Measurements from ENCODE around the gene TSPAN10. TPM values are rescaled to one million over a fixed set of nuclear protein-coding genes. Genes with fewer than 3 reads are reported as not detected.

The TSPAN10 gene
- total RNA-seq, 1 donor from 2014 or later, result 1.6 TPM

DNA sequence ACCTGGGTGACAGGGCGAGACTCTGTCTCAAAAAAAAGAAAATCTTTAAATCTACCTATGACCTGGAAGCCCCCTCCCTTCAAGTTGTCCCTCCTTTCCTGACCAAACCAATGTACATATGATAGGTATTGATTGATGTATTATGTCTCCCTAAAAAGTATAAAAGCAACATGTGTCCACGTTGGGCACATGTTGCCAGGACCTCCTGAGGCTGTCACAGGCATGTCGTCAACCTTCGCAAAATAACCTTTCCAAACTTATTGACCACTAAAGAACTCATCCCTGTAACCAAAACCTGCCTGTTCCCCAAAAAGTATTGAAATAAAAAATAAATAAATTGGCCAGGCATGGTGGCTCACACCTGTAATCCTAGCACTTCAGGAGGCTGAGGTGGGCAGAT is 25.0 kb downstream of the TSPAN10 start:
- no peak for DNase-seq (ENCODE audit: low spot score)

DNA sequence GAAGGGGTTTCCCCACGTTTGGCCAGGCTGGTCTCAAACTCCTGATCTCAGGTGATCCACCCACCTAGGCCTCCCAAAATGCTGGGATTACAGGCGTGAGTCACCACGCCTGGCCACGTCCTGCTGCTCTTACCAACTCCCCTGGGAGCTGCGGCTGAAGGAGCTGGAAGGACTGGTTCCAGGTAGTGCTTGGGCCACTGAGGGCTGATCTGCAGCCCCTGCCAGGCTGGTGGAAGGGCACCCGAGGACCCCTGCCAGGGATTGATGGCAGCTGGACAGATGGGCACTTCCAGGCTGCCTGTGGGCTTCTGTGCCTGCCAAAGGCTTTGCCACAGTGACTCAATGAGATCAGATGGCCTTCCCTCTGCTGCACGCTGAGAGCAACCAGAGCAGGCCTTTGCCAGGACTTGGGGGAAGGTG is 27.1 kb downstream of the TSPAN10 start:
- no peak for DNase-seq (ENCODE audit: low spot score)

DNA sequence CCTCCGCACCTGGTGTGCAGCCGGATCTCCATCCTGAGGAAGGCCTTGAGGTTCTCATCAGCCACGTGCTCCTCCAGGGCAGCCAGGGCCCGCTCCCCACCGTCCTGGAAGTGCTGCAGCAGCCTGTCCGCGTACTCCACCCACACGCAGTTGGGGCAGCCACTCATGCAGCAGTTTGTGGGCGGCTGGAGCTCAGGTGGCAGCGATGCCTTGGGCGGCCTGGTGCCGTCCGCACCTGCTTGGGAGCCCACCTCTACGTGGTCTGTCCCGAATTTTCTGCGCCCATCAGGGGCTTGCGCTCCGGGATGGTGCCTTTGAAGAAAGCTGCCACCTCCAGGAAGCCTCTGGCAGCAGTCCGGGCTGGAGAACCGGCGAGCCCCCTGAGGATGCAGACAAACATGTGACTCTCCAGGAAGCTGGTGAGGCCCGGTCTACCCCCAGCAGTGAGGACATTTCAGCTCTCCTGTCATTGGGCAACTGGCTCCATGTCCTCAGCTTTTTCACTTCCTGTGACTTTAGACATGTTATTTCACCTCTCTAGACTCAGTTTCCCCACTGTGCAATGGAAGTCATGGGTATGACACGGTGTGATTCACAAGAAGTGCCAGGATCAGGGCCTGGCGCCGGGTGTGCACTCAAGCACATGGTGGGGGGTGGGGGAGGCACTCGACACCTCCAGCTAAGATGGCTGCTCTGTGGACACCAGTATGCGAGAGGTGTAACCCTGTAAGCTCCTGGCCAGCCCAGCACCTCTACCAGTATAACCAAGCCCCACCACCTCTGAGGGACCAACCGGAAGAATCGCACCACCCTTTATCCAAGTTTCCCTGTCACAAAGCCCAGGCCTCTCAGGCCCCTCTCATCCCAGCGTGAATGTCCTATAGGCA is 28.5 kb downstream of the TSPAN10 start:
- no peak for DNase-seq (ENCODE audit: low spot score)

DNA sequence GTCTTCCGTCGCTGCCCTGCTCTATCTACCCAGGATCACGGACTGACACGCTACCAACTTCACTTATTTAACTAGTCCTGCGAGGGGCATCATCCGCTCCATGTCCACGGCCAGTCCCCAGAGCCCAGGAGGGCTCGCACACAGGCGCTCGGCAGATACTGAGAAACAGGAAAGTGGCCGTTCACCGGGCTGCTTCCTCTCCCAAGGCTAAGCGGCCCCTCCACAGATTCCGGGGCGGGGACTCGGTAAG is 29.0 kb downstream of the TSPAN10 start:
- DNase-seq (ENCODE audit: low spot score), result no peak

DNA sequence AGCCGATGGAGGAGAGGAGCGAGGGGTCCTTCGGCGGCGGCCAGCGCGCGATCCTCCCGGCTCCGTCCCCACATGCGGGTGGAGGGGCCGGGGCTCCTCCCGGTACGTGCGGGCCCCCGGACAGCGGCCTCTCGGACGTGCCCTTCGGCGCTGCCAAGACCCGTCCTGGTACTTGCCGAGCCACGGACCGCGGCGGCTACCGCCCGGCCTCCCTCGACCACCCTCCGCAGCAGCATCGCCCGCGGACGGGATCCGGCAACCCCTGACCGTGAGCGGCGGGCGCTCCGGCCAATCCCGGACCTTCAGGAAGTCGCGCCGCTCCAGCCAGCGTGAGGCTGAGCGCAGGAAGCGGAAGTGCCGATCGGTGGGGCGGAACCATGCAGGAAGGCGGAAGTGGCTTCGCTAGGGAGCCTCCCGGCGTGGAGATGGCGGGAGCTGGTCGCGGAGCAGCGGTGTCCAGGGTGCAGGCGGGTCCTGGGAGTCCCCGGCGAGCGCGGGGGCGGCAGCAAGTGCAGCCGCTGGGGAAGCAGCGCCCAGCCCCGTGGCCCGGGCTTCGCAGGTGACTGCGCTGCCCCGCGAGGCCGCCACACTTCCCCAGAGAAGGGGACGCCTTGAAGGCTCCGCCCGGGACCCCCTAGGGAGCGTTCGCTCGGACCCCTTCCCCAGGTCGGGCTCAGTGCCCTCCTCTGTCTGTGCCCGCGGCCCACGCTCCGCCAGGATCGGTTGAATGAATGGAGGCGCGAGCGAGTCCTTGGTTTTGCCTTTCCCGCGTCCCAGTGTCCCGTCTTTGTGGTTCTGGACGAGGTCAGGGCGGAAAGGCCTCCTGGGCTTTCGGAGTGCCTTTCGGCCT is 29.6 kb downstream of the TSPAN10 start, which contains the start of the genes CCDC137 and OXLD1:
CCDC137 (plus strand) TSS at position 396 of the 850 bp plus-strand sequence; CDS start at position 426, 30 bp downstream.
OXLD1 (minus strand) TSS at position 264 of the 850 bp plus-strand sequence; CDS start at position 236, 28 bp downstream.
- peak; percentile 96 for DNase-seq (ENCODE audit: low spot score)

DNA sequence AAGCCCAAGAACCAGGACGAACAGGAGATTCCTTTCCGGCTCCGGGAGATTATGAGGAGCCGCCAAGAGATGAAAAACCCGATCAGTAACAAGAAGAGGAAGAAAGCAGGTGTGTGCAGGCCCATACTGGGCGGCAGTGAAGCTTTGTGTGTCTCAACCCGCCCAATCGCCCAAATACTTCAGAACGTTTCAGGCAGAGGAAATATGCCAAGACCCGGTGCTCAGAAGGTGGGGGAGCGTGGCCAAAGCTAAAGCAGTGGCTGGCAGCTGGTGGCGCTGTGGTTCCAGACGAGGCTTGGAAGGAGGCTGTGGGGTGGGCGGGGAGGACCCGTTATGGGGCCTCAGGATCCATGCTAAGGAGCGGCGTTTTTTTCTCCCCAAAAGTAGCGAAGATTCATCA is 30.8 kb downstream of the TSPAN10 start:
- no peak for DNase-seq (ENCODE audit: low spot score)

DNA sequence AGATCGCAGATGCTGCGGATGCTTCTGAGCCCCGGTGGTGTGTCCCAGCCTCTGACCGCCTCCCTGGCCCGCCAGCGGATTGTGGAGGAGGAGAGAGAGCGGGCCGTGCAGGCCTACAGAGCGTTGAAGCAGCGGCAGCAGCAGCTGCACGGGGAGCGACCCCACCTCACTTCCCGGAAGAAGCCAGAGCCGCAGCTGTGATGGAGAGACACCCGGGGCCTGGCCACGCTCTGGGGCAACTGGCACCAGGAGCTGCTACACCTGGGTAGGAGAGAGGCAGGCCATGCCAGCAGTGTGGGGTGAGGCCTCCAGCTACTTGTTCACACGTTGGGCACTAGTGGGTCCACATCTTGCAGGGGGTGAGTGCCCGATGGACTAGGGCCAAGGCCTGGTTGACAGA is 35.5 kb downstream of the TSPAN10 start:
- no peak for DNase-seq (ENCODE audit: low spot score)

DNA sequence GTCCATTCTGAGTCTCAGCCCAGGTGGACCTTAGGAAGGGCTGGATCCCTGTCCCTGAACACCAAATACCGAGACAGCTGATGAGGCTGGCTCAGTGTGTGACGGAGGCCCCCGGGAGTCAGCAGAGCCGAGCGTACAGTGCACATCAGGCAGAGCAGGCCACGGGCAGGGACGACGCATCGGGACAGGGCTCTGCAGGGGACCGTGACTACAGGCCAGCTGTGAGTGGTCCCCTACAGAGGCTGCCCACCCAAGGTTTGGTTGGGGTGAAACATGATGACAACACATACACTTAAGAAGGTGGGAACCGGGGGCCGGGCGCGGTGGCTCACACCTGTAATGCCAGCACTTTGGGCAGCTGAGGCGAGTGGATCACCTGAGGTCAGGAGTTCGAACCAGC is 36.0 kb downstream of the TSPAN10 start:
- DNase-seq (ENCODE audit: low spot score), result no peak

DNA sequence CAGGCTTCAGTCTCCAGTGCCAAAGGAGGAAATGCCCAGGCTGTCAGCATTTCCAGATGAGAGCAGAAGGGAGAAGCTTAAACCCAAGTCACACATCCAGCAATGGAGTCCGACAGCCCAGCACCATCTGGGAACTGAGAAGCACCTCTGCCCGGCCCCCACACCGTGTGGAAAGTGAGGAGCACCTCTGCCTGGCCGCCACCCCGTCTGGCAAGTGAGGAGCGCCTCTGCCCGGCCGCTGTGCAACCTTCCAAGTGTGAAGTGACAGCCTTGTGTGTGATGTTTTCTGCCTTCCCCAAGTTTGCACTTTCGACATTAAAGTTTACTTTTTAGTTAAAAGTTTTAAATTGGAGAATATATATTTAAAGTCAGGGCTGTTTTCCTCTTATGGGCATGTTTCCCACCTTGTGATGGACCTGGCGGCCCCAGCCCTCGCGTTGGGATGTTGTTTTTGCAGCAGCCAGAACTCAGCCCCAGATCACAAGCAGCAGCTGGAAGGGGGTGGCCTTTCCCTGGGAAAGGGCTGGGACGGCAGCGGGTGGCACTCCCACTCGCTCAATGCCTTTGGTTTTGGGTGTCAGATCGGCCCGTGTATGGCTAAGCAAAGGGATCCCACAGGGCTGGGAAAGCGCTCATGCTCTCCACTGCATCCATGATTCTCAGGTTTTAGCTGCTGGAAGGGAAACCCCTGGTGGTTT is 36.7 kb downstream of the TSPAN10 start:
- no peak for DNase-seq (ENCODE audit: low spot score)

DNA sequence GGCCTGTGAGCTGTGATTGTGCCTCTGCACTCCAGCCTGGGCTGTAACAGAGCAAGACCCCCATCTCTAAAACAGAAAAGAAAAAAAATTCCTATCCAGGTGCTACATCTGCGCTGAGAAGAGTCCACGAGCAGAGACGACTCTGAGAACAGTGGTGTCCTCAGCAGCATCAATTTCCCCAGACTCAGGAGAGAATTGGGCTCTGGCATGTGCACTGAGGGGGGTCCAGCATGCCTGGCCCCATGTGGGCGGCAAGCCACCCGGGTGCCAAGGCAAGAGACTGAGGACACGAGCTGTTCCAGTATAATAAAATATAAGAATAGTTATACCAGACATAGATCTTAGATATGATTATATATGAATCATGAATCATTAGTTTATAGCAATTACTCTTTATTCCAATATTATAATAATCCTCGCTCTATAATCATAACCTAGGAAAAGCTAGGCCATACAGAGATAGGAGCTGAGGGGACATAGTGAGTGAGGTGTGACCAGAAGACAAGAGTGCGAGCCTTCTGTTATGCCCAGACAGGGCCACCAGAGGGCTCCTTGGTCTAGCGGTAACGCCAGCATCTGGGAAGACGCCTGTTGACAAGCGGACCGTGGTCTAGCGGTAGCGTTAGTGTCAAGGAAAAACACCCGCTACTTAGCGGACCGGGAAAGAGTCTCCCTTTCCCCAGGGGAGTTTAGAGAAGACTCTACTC is 38.7 kb downstream of the TSPAN10 start:
- peak; percentile 21 for DNase-seq (ENCODE audit: low spot score)

DNA sequence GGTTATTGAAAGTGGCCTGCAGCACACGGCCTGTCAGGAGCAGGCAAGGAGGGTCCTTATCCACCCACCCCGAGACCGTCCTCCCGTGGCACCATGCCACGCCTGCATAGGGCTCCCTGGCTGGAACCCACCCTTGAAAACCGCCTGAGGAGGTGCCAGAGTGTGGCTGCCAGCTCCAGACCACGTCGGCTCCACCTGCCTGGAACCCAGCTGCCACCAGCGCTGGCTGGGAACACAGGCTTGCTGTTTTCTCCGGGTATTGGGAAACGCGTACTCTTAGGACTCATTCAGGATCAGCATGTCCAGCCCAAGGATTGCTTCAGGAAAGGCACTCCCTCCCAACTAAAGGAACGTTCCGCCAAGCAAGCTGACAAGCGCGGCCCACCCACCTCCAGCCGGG is 39.9 kb downstream of the TSPAN10 start:
- DNase-seq (ENCODE audit: low spot score), result no peak

DNA sequence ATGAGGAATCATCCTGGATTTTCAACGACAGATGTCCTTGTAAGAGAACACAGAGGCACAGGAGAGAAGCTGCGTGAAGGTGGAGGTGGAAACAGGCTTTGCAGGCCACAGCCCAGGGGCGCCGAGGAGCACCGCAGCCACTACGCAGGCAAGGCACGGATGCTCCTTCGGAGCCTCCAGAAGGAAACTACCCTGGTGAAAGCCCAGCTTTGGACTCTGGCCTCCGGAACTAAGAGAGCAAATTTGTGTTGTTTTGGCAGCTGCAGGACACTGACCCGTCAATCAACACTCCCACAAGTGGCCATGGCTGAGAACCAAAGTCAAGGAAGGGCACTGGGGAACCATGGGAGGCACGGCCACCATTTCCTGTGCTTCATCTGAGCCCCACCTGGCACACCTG is 43.2 kb downstream of the TSPAN10 start:
- DNase-seq (ENCODE audit: low spot score), result no peak

DNA sequence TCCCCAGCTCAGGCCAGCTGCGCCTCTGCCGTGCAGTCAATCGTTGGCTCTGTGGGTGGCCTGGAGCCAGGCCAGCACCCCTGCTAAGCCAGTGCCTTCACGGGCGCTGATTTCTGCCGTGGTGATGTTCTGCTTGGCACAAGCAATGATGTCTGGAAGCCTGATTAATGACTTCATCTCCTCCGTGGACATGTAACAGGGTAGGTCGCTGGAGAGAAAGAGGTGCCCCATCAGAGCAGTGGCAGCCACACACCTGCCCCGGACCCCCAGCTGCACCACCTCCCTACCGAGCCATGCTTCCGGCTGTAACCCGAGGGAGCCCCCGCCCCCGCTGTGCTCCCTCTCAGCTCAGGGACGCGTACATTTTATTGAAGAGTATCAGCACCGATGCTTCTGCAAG is 44.7 kb downstream of the TSPAN10 start:
- no peak for DNase-seq (ENCODE audit: low spot score)

DNA sequence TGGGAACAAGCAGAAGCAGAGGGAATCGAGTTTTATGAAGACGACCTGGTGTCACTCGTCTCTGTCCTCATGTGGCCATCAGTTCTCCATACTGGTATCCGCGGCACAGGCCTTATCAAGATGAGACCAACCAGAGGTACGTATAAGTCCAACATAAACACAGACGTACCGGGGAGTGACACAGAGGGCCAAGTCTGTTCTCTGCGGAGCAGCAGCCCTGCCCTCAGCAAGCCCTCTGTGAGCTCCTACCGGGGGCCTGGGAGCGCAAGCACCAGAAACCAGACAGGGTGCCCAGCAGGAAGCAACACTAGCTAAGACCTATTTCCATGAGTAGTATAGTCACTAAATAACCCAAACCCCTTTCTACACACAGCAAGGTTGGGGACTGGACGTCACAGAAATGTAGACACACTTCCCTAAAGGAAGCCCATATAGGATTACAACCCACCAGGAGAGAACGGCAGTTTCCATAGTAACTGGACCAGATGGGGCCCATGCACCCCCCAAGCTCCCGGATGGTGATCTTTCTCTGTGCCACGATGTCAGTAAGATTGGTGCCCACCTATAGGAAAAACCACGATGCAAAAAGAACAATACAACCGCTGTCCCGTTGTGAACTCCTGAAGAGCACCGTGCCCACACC is 45.7 kb downstream of the TSPAN10 start:
- no peak for DNase-seq (ENCODE audit: low spot score)

DNA sequence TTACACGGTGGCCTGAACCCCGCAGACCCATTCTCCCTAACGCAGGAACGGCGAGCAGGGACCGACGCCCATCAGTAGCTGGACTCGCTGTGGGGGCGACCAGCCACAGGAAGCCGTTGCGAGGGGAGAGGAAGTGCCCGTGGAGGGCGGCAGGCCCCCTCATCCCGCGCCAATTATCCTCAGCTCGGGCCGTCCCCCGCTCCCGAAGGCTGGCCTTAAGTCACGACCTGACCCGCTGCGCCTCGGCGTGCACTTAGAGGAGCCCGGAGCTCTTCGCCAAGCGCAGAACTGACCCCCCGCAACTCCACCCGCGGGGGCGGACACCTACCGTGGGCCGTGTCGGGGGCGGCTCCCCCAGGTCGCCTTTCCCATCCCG is 46.2 kb downstream of the TSPAN10 start:
- no peak for DNase-seq (ENCODE audit: low spot score)

DNA sequence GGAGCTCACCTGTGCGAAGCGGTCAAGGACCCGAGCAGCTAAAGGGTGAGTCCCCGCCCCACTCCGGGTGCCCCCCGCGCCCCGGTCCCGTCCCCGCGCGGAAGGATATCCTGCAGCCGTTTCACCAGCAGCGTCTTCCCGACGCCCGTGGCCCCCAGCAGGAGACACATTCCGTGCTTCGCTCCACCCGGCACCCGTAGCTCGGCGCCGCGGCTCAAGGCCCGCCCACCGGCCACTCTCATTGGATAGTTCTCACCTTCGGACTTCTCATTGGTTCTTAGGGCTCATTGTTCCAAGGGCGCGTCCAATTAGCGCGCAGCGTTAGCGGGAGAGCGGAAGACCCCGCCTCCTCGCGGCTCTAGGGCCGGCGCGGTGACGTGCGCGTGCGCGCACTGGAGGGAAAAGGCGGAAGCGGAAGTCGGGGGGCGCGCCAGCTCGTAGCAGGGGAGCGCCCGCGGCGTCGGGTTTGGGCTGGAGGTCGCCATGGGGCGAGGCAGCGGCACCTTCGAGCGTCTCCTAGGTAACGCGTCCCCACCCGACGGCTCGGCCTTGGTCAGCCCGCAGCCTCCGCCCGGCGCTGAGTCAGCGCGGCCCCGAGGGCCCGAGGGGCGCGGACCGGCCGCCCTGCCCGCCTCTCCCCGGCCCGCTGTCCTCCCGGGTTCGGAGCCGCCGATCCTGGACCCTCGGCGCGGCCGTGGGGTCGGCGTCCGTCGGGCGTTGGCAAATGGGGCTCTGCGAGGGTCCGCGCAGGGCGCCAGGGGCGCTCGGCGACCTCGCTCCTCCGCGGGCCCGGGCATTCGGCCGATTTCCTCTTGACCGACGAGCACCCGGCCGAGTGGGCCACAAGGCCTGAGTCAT is 46.8 kb downstream of the TSPAN10 start, which contains the start of the genes ARL16 and HGS:
ARL16 (minus strand) TSS at position 214 of the 858 bp plus-strand sequence; CDS start at position 170, 44 bp downstream.
HGS (plus strand) TSS at position 428 of the 858 bp plus-strand sequence; CDS start at position 484, 56 bp downstream.
- DNase-seq (ENCODE audit: low spot score), result peak; percentile 99

DNA sequence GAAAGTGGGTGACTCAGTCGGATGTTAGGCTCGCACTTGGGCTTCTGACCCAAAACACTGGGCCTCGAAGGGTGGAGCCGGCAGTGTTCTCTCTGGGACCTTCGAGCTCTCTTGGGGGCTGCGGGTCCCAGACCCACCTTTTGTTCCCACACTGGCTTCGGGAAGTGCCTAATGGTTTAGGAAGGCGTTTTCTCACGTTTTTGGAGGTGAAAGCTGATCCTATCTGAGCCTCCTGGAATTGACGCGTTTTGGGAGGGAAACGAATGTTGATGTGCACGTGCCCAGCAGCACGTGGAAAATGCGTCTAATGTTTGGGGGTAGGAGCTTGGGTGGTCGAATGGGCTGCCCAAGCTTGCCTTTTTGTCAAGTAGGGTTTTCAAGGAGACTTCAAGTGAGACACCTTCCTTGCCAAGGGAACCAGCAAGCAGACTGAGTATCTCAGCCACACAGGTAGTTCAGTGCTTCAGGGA is 47.5 kb downstream of the TSPAN10 start:
- no peak for DNase-seq (ENCODE audit: low spot score)

DNA sequence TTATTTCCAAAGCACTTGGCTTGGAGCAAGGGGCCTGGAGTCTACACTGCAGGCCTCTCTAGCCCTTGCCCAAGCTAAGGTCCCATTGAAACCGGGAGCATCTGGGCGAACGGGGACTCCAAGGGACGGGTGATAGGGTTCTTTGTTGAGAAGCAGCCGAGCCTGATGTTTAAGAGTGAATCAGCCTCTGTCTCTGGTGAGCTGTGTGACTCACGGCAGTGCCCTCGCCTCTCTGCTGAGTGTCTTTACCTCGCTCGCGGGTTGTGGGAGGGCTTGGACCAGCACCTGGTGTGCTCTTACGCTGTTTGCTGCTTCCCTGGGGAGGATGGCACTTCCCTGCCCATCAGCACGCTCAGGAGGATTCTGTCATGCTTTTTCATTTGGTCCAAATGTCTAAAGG is 48.1 kb downstream of the TSPAN10 start:
- DNase-seq (ENCODE audit: low spot score), result no peak

DNA sequence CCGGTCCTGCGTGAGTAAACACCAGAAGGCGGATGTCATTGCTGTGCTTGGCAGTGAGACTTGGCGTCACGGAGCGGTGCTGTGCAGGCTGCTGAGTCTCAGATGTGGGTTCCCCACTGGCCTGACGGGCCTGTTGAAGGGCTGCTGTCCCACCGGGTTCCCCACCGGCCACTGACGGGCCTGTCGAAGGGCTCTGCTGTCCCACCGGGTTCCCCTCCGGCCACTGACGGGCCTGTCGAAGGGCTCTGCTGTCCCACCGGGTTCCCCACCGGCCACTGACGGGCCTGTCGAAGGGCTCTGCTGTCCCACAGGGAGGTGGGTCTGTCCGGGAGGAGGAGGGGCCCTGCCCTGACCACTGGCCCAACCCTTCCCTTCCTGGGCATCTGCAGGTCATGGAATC is 49.6 kb downstream of the TSPAN10 start:
- no peak for DNase-seq (ENCODE audit: low spot score)

Measured in mucosa of gallbladder (tissue), 1 donor.